ENCODE results near the gene ZDHHC17. TPM values are rescaled to one million over a fixed set of nuclear protein-coding genes. Genes with fewer than 3 reads are reported as not detected.
"Not testable (repeated sequence)": the region's sequence is repeated elsewhere in the genome, so short reads cannot be mapped to it uniquely, and the experiment has no call there.

ZDHHC17 gene
- total RNA-seq, 2 experiments from 2014 or later: 31.7 to 37.4 TPM

DNA sequence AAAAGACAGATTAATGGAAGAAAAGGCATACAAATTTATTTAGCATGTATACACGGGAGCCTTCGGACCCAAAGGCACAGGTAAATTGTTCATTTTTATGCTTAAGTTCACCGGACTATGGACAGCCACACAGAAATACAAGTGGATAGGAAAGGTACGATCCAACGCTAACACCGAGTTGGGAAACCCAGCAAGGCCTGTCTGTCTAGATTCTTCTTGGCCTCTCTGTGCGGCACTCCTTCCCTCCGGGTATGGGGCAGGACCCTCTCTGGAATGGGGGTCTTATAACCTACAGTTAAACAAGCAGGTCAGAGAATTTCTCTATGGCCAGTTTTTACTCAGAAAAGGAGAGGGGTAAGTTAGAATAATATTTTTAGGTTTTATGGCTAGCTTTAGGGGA, 23.4 kb upstream of the ZDHHC17 start:
- Mint-ChIP-seq H3K27me3 (peaks cover 8% of the 10 kb centered on the region), H3K4me3 (no peak overlapping the region), H3K4me1 (peaks cover 2% of the 10 kb centered on the region), H3K36me3 (no peaks in the 10 kb centered on the region), H3K9me3 (peaks cover 13% of the 10 kb centered on the region), H3K27ac (no peak overlapping the region)
- no peak for DNase-seq
- POLR2A ChIA-PET: no interaction called here
- ATAC-seq (ENCODE audit: low read depth): no peak

DNA sequence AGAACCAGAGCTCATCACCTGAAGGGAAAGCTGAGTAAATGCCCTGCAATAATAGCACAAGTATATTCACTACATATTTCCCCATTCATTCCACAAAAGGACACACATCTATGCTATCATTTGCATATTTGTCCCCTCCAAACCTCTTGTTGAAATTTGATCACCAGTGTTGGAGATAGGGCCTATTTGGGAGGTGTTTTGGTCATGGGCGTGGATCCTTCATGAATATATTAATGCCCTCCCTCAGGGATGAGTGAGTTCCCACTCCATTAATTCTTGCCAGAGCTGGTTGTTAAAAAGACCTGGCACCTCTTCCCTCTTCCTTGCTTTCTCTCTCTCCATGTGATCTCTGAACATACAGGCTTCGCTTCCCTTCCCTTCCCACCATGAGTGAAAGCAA, 18.6 kb upstream of the ZDHHC17 start:
- Mint-ChIP-seq H3K4me3 (no peak overlapping the region), H3K36me3 (no peaks in the 10 kb centered on the region), H3K27ac (no peak overlapping the region)

DNA sequence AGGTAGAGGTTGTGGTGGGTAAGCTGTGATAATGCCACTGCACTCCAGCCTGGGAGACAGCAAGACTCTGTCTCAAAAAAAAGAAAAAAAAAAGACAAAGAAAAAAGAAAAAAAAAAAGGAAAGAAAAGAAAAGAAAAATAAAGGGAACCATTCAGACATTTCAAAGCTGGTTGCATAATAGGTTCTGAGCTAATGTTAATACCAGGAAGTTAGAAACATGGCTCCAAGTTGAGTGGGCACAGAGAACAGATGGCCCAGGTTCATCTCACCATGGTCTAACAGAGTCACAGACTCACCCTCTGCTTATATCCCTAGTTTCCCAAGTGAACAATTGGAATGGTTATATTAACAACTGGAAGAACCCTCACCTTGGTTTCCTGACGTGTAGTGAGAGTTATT, 17.4 kb upstream of the ZDHHC17 start:
- Mint-ChIP-seq H3K27me3 (peaks cover 4% of the 10 kb centered on the region), H3K4me1 (no peaks in the 10 kb centered on the region), H3K4me3 (no peak overlapping the region), H3K27ac (no peak overlapping the region), H3K9me3 (no peaks in the 10 kb centered on the region), H3K36me3 (no peaks in the 10 kb centered on the region)
- ATAC-seq (ENCODE audit: low read depth): no peak
- POLR2A ChIA-PET: no interaction called here
- DNase-seq: no peak

More for the DNA sequence above, 18.6 kb upstream of the ZDHHC17 start:
- Mint-ChIP-seq H3K4me1 (no peaks in the 10 kb centered on the region), H3K9me3 (no peaks in the 10 kb centered on the region), H3K27me3 (peaks cover 2% of the 10 kb centered on the region)
- ATAC-seq (ENCODE audit: low read depth) (no peak), DNase-seq (no peak)
- POLR2A ChIA-PET: no interaction called here

DNA sequence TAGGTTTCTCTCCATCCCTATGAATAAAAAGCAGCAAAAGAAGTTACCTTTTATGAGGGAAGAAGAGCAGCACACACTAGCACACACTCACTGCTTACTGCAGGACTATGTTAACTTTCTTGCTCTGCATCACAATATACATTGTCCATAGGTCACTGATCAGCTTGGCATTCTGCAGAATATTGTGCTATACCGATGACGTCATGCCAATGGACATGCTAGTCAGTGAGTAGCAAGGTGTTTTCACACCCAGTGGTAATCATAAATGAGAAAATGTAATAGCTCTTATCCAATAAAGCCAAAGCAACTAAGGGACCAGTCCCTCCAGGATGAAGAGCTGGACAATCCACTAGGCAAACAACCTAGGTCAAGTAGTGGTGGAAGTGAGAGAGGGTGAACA, 16.7 kb upstream of the ZDHHC17 start:
- ATAC-seq (ENCODE audit: low read depth): no peak
- Mint-ChIP-seq H3K9me3 (no peaks in the 10 kb centered on the region), H3K4me1 (no peaks in the 10 kb centered on the region), H3K27ac (no peak overlapping the region), H3K27me3 (peaks cover 8% of the 10 kb centered on the region), H3K36me3 (no peaks in the 10 kb centered on the region), H3K4me3 (no peak overlapping the region)
- no peak for DNase-seq
- POLR2A ChIA-PET: no interaction called here

DNA sequence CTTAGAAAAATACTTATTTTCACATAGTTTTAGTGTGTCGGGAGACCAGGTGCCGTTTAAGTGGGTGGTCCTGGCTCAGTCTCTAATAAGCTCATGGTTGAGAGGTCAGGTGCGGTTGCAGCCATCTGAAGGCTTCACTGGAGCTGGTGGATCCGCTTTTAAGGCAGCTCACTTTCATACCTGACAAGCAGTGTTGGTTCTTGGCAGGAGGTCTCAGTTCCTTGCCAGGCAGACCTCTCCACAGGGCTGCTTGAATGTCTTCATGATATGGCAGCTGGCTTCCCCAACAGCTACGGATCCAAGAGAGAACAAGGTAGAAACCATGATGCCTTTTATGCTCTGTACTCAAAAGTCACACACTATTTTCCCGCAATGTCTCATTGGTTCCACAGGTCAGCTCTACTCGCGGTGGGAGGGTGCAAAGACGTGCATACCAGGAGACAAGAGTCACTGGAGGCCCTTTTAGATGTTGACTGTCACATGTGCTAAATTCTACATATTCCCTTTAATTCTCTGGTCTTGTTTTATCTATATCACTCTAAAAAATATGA, 8.0 kb upstream of the ZDHHC17 start:
- no peaks in the 10 kb centered on the region for H3K9me3 Mint-ChIP-seq
- no peak overlapping the region for H3K4me3 Mint-ChIP-seq
- no peak overlapping the region for H3K27ac Mint-ChIP-seq
- no peaks in the 10 kb centered on the region for H3K4me1 Mint-ChIP-seq
- POLR2A ChIA-PET: no interaction called here
- peaks cover 12% of the 10 kb centered on the region for H3K27me3 Mint-ChIP-seq
- ATAC-seq (ENCODE audit: low read depth): no peak
- no peaks in the 10 kb centered on the region for H3K36me3 Mint-ChIP-seq
- no peak for DNase-seq

DNA sequence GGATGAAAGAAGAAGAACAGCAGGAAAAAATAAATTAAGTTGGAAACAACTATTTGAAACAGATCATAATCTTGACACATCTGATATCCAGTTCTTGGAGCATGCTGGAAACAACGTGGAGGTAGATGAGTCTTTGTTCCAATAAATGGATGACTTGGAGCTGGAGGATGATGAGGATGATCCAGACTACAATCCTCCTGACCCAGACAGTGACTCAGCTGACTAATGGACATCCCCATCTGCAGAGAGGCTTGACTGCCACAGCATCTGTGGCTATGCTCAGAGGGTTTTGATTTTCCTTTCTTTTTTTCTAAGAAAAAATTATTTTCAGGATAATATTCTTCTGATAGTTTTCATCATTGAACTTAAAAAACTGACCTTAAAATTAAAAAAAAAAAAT, 6.2 kb upstream of the ZDHHC17 start:
- Mint-ChIP-seq H3K27me3 (peaks cover 11% of the 10 kb centered on the region), H3K4me3 (no peak overlapping the region), H3K9me3 (no peaks in the 10 kb centered on the region), H3K36me3 (no peaks in the 10 kb centered on the region), H3K27ac (no peak overlapping the region), H3K4me1 (no peaks in the 10 kb centered on the region)
- DNase-seq (no peak), ATAC-seq (ENCODE audit: low read depth) (no peak)
- POLR2A ChIA-PET: no interaction called here

DNA sequence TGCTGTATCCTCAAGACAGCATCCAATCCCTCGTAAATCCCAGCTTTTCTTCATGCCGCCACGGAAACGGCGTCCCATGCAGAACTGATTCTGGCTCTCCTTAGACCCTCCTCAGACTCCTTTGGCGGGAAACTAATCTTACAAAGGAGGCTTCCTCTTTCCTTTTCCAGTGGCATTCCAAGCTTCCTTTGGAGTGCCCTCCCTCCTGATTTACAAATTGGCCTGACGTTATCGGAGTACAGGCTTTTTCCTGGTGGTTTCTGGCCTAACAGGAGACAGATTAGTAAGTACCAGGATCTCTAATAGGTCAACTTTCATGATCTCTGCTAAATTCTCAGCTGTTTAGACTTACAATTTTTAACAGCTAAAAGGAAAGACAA, 1.3 kb upstream of the ZDHHC17 start:
- POLR2A ChIA-PET: interaction anchor here (0.6 kb wide), 1 partner anchor 21 kb away, joined by 3 read pairs; no protein-coding TSS in a partner anchor
- Mint-ChIP-seq H3K27ac (no peak overlapping the region), H3K4me1 (peaks cover 19% of the 10 kb centered on the region), H3K27me3 (peaks cover 7% of the 10 kb centered on the region), H3K36me3 (no peaks in the 10 kb centered on the region), H3K4me3 (peak overlapping the region; percentile 97), H3K9me3 (no peaks in the 10 kb centered on the region)
- ATAC-seq (ENCODE audit: low read depth) (no peak), DNase-seq (no peak)

DNA sequence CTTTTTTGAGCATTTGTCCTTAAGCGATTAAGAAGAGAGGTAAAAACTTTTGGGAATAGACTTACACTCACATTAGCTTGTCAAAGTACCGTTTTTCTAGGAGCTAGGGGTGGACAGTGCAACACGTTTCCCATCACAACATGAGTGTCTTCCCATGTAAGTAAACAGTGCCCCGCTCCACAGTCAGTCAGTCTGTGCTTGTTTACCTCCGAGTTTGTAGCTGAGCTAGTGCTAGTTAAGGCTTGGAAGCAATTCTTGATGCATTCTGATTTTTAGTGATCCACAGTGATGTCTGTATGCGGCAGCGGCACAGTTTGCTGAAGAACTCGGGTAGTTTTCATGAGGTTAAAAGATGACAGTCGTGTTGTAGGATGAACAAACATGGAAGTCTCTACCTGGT, 941 bp downstream of the ZDHHC17 start:
- H3K4me3 Mint-ChIP-seq: peak overlapping the region; percentile 97
- H3K36me3 Mint-ChIP-seq: no peaks in the 10 kb centered on the region
- H3K4me1 Mint-ChIP-seq: peaks cover 21% of the 10 kb centered on the region
- POLR2A ChIA-PET: no interaction called here
- ATAC-seq (ENCODE audit: low read depth) (no peak), DNase-seq (no peak)
- no peaks in the 10 kb centered on the region for H3K9me3 Mint-ChIP-seq
- H3K27ac Mint-ChIP-seq: peak overlapping the region; percentile 97
- peaks cover 7% of the 10 kb centered on the region for H3K27me3 Mint-ChIP-seq

DNA sequence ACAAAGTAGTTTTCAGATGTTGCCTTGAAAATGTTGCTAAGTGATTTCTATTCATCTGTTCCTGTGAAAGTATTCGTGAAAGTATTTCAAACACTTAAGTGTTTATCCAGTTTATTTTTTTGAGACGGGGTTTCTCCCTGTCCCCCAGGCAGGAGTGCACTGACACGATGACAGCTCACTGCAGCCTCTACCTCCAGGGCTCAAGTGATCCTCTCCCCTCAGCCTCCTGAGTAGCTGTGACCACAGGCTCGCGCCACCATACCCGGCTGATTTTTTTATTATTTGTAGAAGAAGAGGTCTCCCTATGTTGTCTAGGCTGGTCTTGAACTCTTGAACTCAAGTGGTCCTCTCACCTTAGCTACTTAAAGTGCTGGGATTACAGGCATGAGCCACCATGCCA, 1.7 kb downstream of the ZDHHC17 start:
- Mint-ChIP-seq H3K9me3 (no peaks in the 10 kb centered on the region), H3K4me3 (peak overlapping the region; percentile 97), H3K27me3 (peaks cover 5% of the 10 kb centered on the region), H3K36me3 (peaks cover 2% of the 10 kb centered on the region), H3K4me1 (peaks cover 26% of the 10 kb centered on the region), H3K27ac (peak overlapping the region; percentile 97)
- no peak for DNase-seq
- no peak for ATAC-seq (ENCODE audit: low read depth)
- POLR2A ChIA-PET: no interaction called here

DNA sequence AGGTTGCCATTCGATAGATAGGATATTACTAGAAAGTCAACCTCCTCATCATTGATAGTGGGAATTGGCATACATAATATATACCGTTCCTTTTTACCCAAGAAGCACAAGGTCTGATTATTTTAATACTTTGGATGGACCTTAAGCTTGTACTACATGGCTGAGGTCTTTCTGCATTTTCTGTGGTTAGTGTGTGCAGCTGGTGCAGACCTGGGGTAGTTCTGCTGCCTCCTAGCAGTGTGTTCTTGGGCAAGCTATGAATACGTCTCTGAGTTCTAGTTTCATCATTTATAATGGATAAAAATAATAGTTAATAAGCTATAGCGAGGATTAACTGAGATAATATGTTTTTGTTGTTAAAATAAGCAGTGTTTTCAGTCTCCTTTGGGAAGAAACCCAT, 2.2 kb downstream of the ZDHHC17 start:
- POLR2A ChIA-PET: no interaction called here
- H3K27me3 Mint-ChIP-seq: peaks cover 3% of the 10 kb centered on the region
- H3K4me3 Mint-ChIP-seq: no peak overlapping the region
- no peak overlapping the region for H3K27ac Mint-ChIP-seq
- peaks cover 2% of the 10 kb centered on the region for H3K36me3 Mint-ChIP-seq
- DNase-seq (no peak), ATAC-seq (ENCODE audit: low read depth) (no peak)
- H3K4me1 Mint-ChIP-seq: peaks cover 26% of the 10 kb centered on the region
- no peaks in the 10 kb centered on the region for H3K9me3 Mint-ChIP-seq

DNA sequence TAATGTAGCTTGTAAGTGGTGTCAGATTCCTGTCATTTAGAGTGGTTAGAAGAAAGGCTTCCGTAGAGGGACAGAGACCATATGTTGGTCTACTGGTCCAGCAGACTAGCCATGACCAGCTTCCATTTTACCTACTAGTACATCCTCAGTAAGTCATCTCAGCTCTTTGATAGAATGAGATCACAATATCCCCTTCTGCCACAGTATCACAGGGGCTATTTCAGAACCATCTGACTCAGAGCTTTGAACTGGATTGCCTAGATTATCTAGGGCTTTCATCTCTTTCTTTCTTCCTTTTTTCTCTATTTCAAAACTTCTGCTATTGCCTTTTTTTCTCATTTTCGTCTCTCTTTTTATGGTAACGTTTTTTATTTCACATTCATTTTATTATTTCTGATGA, 4.7 kb downstream of the ZDHHC17 start:
- DNase-seq (no peak), ATAC-seq (ENCODE audit: low read depth) (no peak)
- H3K27me3 Mint-ChIP-seq: no peaks in the 10 kb centered on the region
- H3K4me3 Mint-ChIP-seq: no peak overlapping the region
- peaks cover 7% of the 10 kb centered on the region for H3K36me3 Mint-ChIP-seq
- POLR2A ChIA-PET: no interaction called here
- H3K9me3 Mint-ChIP-seq: no peaks in the 10 kb centered on the region
- no peak overlapping the region for H3K27ac Mint-ChIP-seq
- peaks cover 28% of the 10 kb centered on the region for H3K4me1 Mint-ChIP-seq

DNA sequence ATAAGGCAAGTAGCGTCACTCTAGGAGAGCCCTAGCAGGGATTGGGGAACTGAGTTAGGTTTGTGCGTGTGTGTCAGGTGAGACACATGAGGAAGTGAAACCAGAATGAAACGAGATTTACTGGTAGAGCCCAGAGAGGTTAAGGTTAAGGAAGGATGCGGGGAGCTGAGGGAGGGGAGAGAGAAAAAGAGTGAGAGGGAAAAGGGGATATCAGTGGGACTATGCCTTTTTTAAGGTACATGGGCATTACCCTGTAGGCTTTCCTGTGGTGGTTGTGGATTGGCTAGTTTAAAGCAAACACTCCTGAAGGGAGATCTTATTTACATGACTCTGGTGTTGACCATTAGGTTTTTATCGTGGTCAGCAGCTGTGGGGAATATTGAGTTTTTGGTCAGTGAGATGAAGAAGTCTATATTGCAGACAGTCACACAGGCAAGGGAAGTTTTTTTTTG, 13.9 kb downstream of the ZDHHC17 start:
- Mint-ChIP-seq H3K9me3 (peaks cover 7% of the 10 kb centered on the region), H3K27ac (peak overlapping the region; percentile 1), H3K4me3 (peak overlapping the region; percentile 42), H3K4me1 (peaks cover 21% of the 10 kb centered on the region), H3K36me3 (peaks cover 32% of the 10 kb centered on the region), H3K27me3 (no peaks in the 10 kb centered on the region)
- POLR2A ChIA-PET: no interaction called here
- ATAC-seq (ENCODE audit: low read depth) (peak; percentile 36), DNase-seq (no peak)

DNA sequence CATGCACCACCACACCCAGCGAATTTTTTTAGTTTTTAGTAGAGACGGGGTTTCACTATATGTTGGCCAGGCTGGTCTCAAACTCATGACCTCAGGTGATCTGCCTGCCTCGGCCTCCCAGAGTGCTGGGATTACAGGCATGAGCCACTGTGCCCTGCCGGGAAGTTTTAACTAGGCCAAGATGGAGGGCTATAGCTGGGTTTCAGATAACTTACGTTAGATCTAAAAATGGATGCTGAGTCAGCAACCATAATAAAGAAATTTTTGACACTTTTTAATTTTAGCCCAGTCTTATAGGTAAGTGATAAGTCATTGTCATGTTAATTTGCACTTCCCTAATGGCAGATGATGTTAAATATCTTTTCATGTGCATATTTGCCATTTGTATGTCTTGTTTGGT, 14.4 kb downstream of the ZDHHC17 start:
- no peak for DNase-seq
- Mint-ChIP-seq H3K4me3 (no peak overlapping the region), H3K4me1 (peaks cover 19% of the 10 kb centered on the region), H3K36me3 (peaks cover 33% of the 10 kb centered on the region), H3K9me3 (peaks cover 7% of the 10 kb centered on the region), H3K27me3 (no peaks in the 10 kb centered on the region), H3K27ac (no peak overlapping the region)
- ATAC-seq (ENCODE audit: low read depth): no peak
- POLR2A ChIA-PET: no interaction called here

DNA sequence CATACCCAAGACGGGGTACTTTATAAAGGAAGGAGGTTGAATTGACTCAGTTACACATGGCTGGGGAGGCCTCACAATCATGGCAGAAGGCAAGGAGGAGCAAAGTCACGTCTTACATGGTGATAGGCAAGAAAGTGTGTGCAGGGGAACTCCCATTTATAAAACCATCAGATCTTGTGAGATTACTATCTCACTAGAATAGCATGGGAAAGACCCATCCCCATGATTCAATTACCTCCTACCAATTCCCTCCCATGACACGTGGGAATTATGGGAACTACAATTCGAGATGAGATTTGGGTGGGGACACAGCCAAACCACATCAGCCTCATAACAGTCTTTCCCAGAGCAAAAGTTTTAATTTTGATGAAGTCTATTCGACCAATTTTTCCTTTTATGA, 15.4 kb downstream of the ZDHHC17 start:
- Mint-ChIP-seq H3K4me1 (peaks cover 17% of the 10 kb centered on the region), H3K36me3 (peaks cover 37% of the 10 kb centered on the region)
- POLR2A ChIA-PET; H3K27me3 Mint-ChIP-seq; ATAC-seq (ENCODE audit: low read depth); H3K27ac Mint-ChIP-seq; H3K4me3 Mint-ChIP-seq; H3K9me3 Mint-ChIP-seq; DNase-seq: not testable (repeated sequence)

DNA sequence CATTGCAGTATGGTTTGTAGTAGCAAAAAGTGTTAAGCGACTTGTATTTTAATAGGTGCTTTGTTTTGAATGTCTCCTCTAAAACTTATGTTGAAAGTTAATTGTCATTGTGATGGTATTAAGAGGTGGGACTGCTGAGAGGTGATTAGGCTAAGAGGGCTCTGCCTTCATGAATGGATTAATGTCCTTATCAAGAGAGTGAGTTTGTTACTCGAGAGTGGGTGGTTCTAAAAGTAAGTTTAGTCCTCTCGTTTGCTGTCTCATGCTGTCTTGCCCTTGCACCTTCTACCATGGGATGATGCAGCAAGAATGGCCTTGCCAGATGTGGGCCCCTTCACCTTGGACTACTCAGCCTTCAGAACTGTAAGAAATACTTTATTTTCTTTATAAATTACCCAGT, 17.4 kb downstream of the ZDHHC17 start:
- no peak for DNase-seq
- peaks cover 38% of the 10 kb centered on the region for H3K36me3 Mint-ChIP-seq
- H3K27ac Mint-ChIP-seq: no peak overlapping the region
- H3K27me3 Mint-ChIP-seq: no peaks in the 10 kb centered on the region
- H3K4me3 Mint-ChIP-seq: no peak overlapping the region
- POLR2A ChIA-PET: no interaction called here
- peaks cover 7% of the 10 kb centered on the region for H3K9me3 Mint-ChIP-seq
- no peak for ATAC-seq (ENCODE audit: low read depth)
- H3K4me1 Mint-ChIP-seq: peaks cover 19% of the 10 kb centered on the region

All from activated naive CD8-positive, alpha-beta T cell treated with anti-CD3 and anti-CD28 coated beads, Interleukin-2, amount 10 ng/mL, durations not matched to agents 7 days and 5 days (primary cell).